Endothelial cell (in vitro differentiated cells): ENCODE data around the gene AHRR. TPM values are rescaled to one million over a fixed set of nuclear protein-coding genes. Genes with fewer than 3 reads are reported as not detected.

Experiments used
- DNase-seq: peaks from one replicate; pipeline ENCODE4 v3.0.0; 2021; ENCODE audit warnings: low spot score
- H3K27ac Mint-ChIP-seq: one replicate; pipeline ENCODE4 v1.8.0; 2021; ENCODE audit warnings: mixed read lengths, inconsistent platforms; ENCODE audit not compliant: unreplicated experiment
- H3K27me3 Mint-ChIP-seq: one replicate; pipeline ENCODE4 v1.8.0; 2021; ENCODE audit warnings: mild to moderate bottlenecking, moderate library complexity, mixed read lengths, inconsistent platforms; ENCODE audit not compliant: unreplicated experiment
- H3K36me3 Mint-ChIP-seq: one replicate; pipeline ENCODE4 v1.8.0; 2021; ENCODE audit warnings: mild to moderate bottlenecking, low read depth, mixed read lengths, inconsistent platforms; ENCODE audit not compliant: unreplicated experiment
- H3K4me1 Mint-ChIP-seq: one replicate; pipeline ENCODE4 v1.8.0; 2021; ENCODE audit warnings: mild to moderate bottlenecking, mixed read lengths, inconsistent platforms; ENCODE audit not compliant: unreplicated experiment
- H3K4me3 Mint-ChIP-seq: one replicate; pipeline ENCODE4 v1.8.0; 2021; ENCODE audit warnings: mild to moderate bottlenecking, mixed read lengths, inconsistent platforms; ENCODE audit not compliant: unreplicated experiment
- H3K9me3 Mint-ChIP-seq: one replicate; pipeline ENCODE4 v1.8.0; 2021; ENCODE audit warnings: mixed read lengths, inconsistent platforms; ENCODE audit not compliant: unreplicated experiment
- total RNA-seq: library from RNA; stranded (reverse); fragmentation: NEBNext Ultra II Directional; extraction: Animal tissue kit (Norgen Biotek cat#: 25700); gene quantifications from one replicate; pipeline ENCODE4 v1.2.1, GENCODE V29; 2021; ENCODE audit not compliant: unreplicated experiment
- TF ChIP-seq, protein P1 (sequence below): fragments of 200-600 bp; sonication (generic); IDR thresholded peaks from one replicate; pipeline ENCODE4 v1.5.0; 2021; ENCODE audit warnings: antibody characterized with exemption; ENCODE audit not compliant: unreplicated experiment

The AHRR gene
- total RNA-seq, 1 donor from 2014 or later, result 8.7 TPM

DNA sequence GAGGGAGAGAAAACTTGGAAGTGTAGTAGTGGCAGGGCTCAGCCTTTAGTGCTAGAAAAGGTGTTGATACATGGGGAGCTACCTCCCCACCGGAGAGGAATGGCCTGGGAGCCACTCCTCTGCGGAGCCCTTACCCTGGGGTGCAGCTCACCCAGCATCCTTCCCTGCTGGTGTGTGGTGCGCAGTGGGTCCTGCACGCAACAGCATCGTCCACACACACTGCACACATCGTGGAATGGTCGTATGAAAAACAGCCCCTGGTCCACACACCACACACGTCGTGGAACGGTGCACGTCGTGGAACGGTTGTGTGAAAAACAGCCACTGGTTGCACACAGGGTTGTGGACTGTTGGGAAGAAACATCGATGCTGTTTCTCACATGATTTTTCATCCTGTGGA lies 16.1 kb upstream of the AHRR start:
- H3K4me1 Mint-ChIP-seq, result peaks cover 7% of the 10 kb centered on the region
- no peak overlapping the region for H3K4me3 Mint-ChIP-seq
- H3K27me3 Mint-ChIP-seq, result peaks cover 12% of the 10 kb centered on the region
- H3K27ac Mint-ChIP-seq, result no peak overlapping the region
- no peak for DNase-seq
- no peaks in the 10 kb centered on the region for H3K9me3 Mint-ChIP-seq
- peaks cover 21% of the 10 kb centered on the region for H3K36me3 Mint-ChIP-seq
- TF ChIP-seq, protein P1, sequence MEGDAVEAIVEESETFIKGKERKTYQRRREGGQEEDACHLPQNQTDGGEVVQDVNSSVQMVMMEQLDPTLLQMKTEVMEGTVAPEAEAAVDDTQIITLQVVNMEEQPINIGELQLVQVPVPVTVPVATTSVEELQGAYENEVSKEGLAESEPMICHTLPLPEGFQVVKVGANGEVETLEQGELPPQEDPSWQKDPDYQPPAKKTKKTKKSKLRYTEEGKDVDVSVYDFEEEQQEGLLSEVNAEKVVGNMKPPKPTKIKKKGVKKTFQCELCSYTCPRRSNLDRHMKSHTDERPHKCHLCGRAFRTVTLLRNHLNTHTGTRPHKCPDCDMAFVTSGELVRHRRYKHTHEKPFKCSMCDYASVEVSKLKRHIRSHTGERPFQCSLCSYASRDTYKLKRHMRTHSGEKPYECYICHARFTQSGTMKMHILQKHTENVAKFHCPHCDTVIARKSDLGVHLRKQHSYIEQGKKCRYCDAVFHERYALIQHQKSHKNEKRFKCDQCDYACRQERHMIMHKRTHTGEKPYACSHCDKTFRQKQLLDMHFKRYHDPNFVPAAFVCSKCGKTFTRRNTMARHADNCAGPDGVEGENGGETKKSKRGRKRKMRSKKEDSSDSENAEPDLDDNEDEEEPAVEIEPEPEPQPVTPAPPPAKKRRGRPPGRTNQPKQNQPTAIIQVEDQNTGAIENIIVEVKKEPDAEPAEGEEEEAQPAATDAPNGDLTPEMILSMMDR, result no peak

DNA sequence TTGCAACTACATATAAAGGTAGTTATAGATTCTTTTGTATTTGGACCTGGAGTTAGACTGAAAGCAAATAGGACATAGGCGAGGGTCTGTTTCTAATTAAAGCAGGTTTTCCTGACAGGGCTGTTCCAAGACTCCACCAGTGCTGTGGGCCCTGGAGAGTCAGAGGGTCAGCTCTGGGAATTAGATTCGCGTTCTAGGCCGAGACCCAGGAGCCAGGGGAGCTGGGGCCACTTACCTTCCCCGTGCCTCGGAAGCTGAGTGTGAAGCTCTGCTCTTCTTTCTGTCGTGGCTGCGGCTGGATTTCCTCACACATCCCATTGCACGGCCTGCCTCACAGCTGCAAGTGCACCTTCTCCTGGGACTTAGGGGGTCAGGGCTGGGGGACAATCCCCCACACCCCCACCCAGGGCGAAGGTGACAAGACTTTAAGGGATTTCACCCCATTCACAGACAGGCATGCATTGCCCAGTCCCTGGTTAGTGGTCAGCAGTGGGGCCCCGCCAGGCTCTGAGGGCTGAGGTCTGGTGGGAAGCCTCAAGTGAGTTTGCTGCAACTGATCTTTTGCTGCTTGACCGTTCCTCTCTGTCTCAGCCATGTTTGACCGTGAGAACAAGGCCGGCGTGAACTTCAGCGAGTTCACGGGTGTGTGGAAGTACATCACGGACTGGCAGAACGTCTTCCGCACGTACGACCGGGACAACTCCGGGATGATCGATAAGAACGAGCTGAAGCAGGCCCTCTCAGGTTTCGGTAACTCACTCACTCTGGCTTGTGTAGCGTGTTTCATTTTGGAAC lies 15.3 kb upstream of the AHRR start:
- peak overlapping the region; percentile 37 for H3K4me3 Mint-ChIP-seq
- H3K9me3 Mint-ChIP-seq, result no peaks in the 10 kb centered on the region
- H3K27ac Mint-ChIP-seq, result no peak overlapping the region
- DNase-seq, result no peak
- TF ChIP-seq, protein P1, result no peak
- peaks cover 15% of the 10 kb centered on the region for H3K4me1 Mint-ChIP-seq
- peaks cover 17% of the 10 kb centered on the region for H3K36me3 Mint-ChIP-seq
- H3K27me3 Mint-ChIP-seq, result peaks cover 11% of the 10 kb centered on the region

DNA sequence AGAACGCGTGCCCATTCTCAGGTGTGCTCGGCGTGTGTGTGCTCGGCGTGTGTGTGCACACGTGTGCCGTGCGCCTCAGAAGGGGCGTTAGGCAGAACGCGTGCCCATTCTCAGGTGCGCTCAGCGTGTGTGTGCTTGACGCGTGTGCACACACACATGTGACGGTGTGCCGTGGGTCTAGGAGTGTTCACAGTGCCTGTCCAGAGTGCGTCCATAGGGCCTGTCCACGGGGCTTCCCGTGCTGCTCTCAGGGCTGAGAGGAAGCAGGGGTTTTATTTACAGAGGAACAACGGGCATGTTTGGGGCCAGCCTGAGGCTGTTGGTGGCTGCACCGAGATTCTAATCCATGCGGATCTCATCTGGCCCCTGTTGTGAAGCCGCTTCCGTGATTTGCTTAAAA lies 14.2 kb upstream of the AHRR start:
- no peaks in the 10 kb centered on the region for H3K9me3 Mint-ChIP-seq
- no peak overlapping the region for H3K4me3 Mint-ChIP-seq
- DNase-seq, result no peak
- no peak overlapping the region for H3K27ac Mint-ChIP-seq
- TF ChIP-seq, protein P1, result no peak
- H3K27me3 Mint-ChIP-seq, result peaks cover under 1% of the 10 kb centered on the region
- H3K4me1 Mint-ChIP-seq, result peaks cover 15% of the 10 kb centered on the region
- H3K36me3 Mint-ChIP-seq, result peaks cover 17% of the 10 kb centered on the region

DNA sequence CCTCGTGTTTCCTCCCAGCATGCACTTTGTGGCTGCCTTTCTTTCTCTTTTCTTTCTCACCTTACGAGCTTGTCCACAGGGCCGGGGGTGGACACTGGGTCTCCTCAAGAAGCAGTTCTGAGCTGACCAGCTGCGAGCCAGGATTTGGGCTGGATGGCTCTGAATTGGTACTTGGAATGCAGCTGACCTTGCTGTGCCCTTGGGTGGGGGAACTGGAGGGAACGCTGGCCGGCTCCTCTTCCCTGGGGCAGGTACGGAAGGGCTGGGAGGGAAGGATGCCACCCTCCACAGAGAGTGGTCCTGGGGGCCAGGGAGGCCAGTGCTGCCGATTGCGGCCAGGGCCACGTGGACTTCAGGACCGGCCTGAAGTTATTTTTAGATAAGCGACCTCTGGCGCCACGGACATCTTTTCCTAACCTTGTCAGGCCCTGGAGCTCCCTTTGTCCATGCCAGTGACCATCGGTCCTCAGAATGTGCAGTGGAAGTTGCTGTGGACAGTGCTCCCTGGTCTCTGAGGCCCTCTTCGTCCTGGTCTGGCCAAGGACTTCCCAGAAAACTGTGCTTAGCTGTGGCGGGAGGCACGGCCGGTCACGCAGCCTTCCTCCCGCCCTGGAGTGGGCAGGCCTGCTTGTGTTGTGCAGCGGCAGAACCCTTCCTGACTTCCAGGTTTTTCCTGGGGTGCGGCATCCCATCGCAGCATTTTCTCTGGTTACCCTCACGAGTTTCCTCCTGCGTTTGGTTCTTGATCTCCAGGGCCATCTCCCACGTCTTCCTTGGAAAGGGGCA lies 13.5 kb upstream of the AHRR start:
- TF ChIP-seq, protein P1, result no peak
- Mint-ChIP-seq H3K9me3 (no peaks in the 10 kb centered on the region), H3K27me3 (peaks cover 2% of the 10 kb centered on the region), H3K4me3 (no peak overlapping the region), H3K27ac (no peak overlapping the region), H3K36me3 (peaks cover 17% of the 10 kb centered on the region), H3K4me1 (peaks cover 15% of the 10 kb centered on the region)
- no peak for DNase-seq
